Calu3 (cell line): ENCODE results near the gene RRP15. TPM values are rescaled to one million over a fixed set of nuclear protein-coding genes. Genes with fewer than 3 reads are reported as not detected.

Experiments
- BruUV-seq: library from RNA; stranded (reverse); fragments of 400-500 nt; replicated peaks from 2 replicates; lab custom pipeline; 2021; lab: Mats Ljungman, UMichigan
- CTCF ChIA-PET: fragments of 300-600 bp; sonication (Branson Sonifier 250); formaldehyde crosslinking; loops from one replicate; lab custom pipeline; 2022; ENCODE audit warnings: antibody characterized with exemption; lab: Charles Lee
- DNase-seq: peaks from one replicate; pipeline ENCODE4 v3.0.0; 2022
- H3K27ac Mint-ChIP-seq: one replicate; pipeline ENCODE4 v1.8.0; 2022; ENCODE audit warnings: mixed read lengths; ENCODE audit not compliant: unreplicated experiment
- H3K27me3 Mint-ChIP-seq: one replicate; pipeline ENCODE4 v1.8.0; 2022; ENCODE audit warnings: mixed read lengths; ENCODE audit not compliant: unreplicated experiment
- H3K36me3 Mint-ChIP-seq: one replicate; pipeline ENCODE4 v1.8.0; 2022; ENCODE audit warnings: mild to moderate bottlenecking, moderate library complexity, mixed read lengths; ENCODE audit not compliant: insufficient read depth, unreplicated experiment
- H3K4me1 Mint-ChIP-seq: one replicate; pipeline ENCODE4 v1.8.0; 2022; ENCODE audit warnings: mild to moderate bottlenecking, low read depth, mixed read lengths; ENCODE audit not compliant: unreplicated experiment
- H3K4me3 Mint-ChIP-seq: one replicate; pipeline ENCODE4 v1.8.0; 2022; ENCODE audit warnings: mild to moderate bottlenecking, low read depth, moderate library complexity, mixed read lengths; ENCODE audit not compliant: unreplicated experiment
- H3K9me3 Mint-ChIP-seq: one replicate; pipeline ENCODE4 v1.8.0; 2022; ENCODE audit warnings: low read depth, mixed read lengths; ENCODE audit not compliant: unreplicated experiment
- CTCF ChIP-seq: fragments of 200-600 bp; IDR thresholded peaks from one replicate; pipeline ENCODE4 v1.8.0; 2022; ENCODE audit warnings: antibody characterized with exemption; ENCODE audit not compliant: unreplicated experiment
- intact Hi-C: fragments of 100-400 bp; cut with micrococcal nuclease; formaldehyde crosslinking; loops from one replicate; pipeline ENCODE4 v1.10.0; 2022; ENCODE audit not compliant: unreplicated experiment
- total RNA-seq: library from RNA; stranded (reverse); gene quantifications from 2 replicates; pipeline ENCODE4 v1.2.3, GENCODE V29; 2022

The RRP15 gene
- total RNA-seq, 1 experiment from 2014 or later: 44.0 TPM

DNA sequence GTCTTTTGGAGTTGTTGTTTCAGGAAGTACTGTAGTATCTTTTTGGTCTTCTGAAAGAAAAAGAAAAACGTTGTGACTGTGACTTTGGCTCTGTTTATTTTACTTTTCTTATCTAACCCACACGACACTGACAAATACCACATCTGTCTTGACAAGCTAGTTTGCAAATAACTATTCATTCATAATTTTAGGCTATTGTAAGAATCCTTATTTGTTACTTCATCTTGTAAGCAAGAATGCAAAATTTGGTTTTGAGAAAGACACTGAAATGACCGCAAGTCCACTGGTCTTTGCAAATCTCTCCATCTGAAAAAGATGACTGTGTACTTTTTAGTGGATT lies 72.8 kb downstream of the RRP15 start:
- Mint-ChIP-seq H3K4me1 (peaks cover 61% of the 10 kb centered on the region), H3K27me3 (no peaks in the 10 kb centered on the region), H3K27ac (peak overlapping the region; percentile 42), H3K9me3 (no peaks in the 10 kb centered on the region), H3K36me3 (peaks cover 6% of the 10 kb centered on the region), H3K4me3 (no peak overlapping the region)
- CTCF ChIA-PET: no interaction called here
- no peak for DNase-seq
- BruUV-seq: no TSS peak
- intact Hi-C loops: no loop called here
- no peak for TF ChIP-seq CTCF

GRCh38 chr1:218361298-218362065 lies 76.4 kb downstream of the RRP15 start:
- H3K27me3 Mint-ChIP-seq: no peaks in the 10 kb centered on the region
- CTCF ChIA-PET: no interaction called here
- DNase-seq: no peak
- peaks cover 4% of the 10 kb centered on the region for H3K36me3 Mint-ChIP-seq
- no peaks in the 10 kb centered on the region for H3K9me3 Mint-ChIP-seq
- H3K27ac Mint-ChIP-seq: no peak overlapping the region
- H3K4me1 Mint-ChIP-seq: peaks cover 52% of the 10 kb centered on the region
- no TSS peak for BruUV-seq
- peak; percentile 38 for TF ChIP-seq CTCF
- no peak overlapping the region for H3K4me3 Mint-ChIP-seq
- intact Hi-C loops: loop anchor here (5.0 kb wide), 2 partner anchors 186 to 346 kb away; no protein-coding TSS in a partner anchor

DNA sequence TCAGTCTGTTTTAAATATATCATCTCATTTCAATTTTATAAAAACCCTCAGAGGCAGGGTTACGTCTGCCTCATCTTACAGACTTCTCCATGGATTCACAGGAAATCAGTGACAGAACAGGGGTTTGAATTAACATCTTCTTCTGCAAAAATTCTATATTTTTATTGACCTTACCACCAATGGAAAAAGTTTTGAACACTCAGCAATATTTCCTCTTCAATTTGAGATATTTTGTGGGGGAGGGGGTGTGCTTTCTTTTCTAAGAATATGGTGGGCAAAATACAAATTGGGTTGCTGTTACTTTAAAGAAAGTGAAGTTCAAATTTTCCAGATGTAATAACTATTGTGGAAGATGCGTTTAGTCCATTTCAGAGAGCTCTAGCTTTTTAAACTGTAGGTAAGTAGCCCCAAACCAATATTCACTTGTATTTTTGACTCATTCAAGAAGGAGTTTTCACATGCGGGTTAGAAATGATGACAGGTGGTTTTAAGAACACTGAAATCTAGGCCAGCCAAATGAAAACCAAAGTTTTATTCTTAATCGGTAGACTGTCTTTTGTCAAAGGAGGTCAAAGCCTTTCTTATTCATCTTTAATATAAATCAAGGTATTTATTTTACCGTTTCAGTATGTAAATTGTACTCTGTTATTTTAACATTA lies 77.5 kb downstream of the RRP15 start:
- H3K36me3 Mint-ChIP-seq: peaks cover 9% of the 10 kb centered on the region
- no peaks in the 10 kb centered on the region for H3K27me3 Mint-ChIP-seq
- H3K27ac Mint-ChIP-seq: no peak overlapping the region
- no peak for DNase-seq
- H3K4me1 Mint-ChIP-seq: peaks cover 53% of the 10 kb centered on the region
- BruUV-seq: no TSS peak
- no peak for TF ChIP-seq CTCF
- no peak overlapping the region for H3K4me3 Mint-ChIP-seq
- CTCF ChIA-PET: no interaction called here
- intact Hi-C loops: loop anchor here (5.0 kb wide), 2 partner anchors 185 to 345 kb away; no protein-coding TSS in a partner anchor
- no peaks in the 10 kb centered on the region for H3K9me3 Mint-ChIP-seq

- intact Hi-C loops: loop anchor here (5.0 kb wide), 2 partner anchors 184 to 344 kb away; no protein-coding TSS in a partner anchor
- H3K4me3 Mint-ChIP-seq: no peak overlapping the region
Measured at GRCh38 chr1:218363141-218363540, 78.0 kb downstream of the RRP15 start.

More at GRCh38 chr1:218363141-218363540, 78.0 kb downstream of the RRP15 start:
- H3K9me3 Mint-ChIP-seq: no peaks in the 10 kb centered on the region
- H3K27ac Mint-ChIP-seq: no peak overlapping the region
- no peak for TF ChIP-seq CTCF
- BruUV-seq: no TSS peak
- DNase-seq: no peak
- H3K4me1 Mint-ChIP-seq: peaks cover 47% of the 10 kb centered on the region
- CTCF ChIA-PET: interaction anchor here (0.5 to 1.4 kb wide), 3 partner anchors 16 to 955 kb away, joined by 3 to 5 read pairs (median 3); no protein-coding TSS in a partner anchor
- peaks cover 9% of the 10 kb centered on the region for H3K36me3 Mint-ChIP-seq
- H3K27me3 Mint-ChIP-seq: no peaks in the 10 kb centered on the region
